ENCODE results near the gene SPNS1. TPM values are rescaled to one million over a fixed set of nuclear protein-coding genes. Genes with fewer than 3 reads are reported as not detected.

SPNS1 gene
- polyA plus RNA-seq, 12 donors = 17.3 to 29.0 (median 20.6) TPM; not detected in 1

- DNase-seq = no peak
Observed at GRCh38 chr16:29025218-29025617, 50.6 kb downstream of the SPNS1 start.

- DNase-seq = no peak
Observed at GRCh38 chr16:29025735-29026134, 51.2 kb downstream of the SPNS1 start.

GRCh38 chr16:29028457-29029167 is 54.0 kb downstream of the SPNS1 start:
- DNase-seq = no peak

GRCh38 chr16:29029168-29029994 is 54.8 kb downstream of the SPNS1 start:
- no peak for DNase-seq

- DNase-seq = no peak
Observed at GRCh38 chr16:29030086-29030840, 55.7 kb downstream of the SPNS1 start.

Other genes starting within 250 kb of the SPNS1 start
- 1 to 10 TPM in 8 of 12 donors, under 1 TPM in 3, not detected in 1; 0.37 to 6.8 (median 1.7) TPM for gene NPIPB9, start 223.0 kb upstream of the SPNS1 start, polyA plus RNA-seq (ENCODE audit: insufficient read length in 12 of 12)
- 100 to 1,000 TPM in 2 of 12 donors, 10 to 100 TPM in 9, not detected in 1; 56.0 to 174 (median 71.2) TPM for gene ATXN2L, start 151.8 kb upstream of the SPNS1 start, polyA plus RNA-seq (ENCODE audit: insufficient read length in 12 of 12)
- 100 to 1,000 TPM in 11 of 12 donors, not detected in 1; 108 to 176 (median 142) TPM for gene TUFM, start 128.4 kb upstream of the SPNS1 start, polyA plus RNA-seq (ENCODE audit: insufficient read length in 12 of 12)
- gene SH2B1, start 110.9 kb upstream of the SPNS1 start, polyA plus RNA-seq (ENCODE audit: insufficient read length in 12 of 12) = 10 to 100 TPM in 11 of 12 donors, not detected in 1; 30.0 to 75.8 (median 43.5) TPM
- 100 to 1,000 TPM in 11 of 12 donors, not detected in 1; 149 to 964 (median 352) TPM for gene ATP2A1, start 96.3 kb upstream of the SPNS1 start, polyA plus RNA-seq (ENCODE audit: insufficient read length in 12 of 12)
- 10 to 100 TPM in 9 of 12 donors, 1 to 10 TPM in 2, not detected in 1; 8.8 to 26.8 (median 12.7) TPM for gene RABEP2, start 49.5 kb upstream of the SPNS1 start, polyA plus RNA-seq (ENCODE audit: insufficient read length in 12 of 12)
- 1 to 10 TPM in 1 of 12 donors, under 1 TPM in 8, not detected in 3; 0.14 to 2.3 (median 0.28) TPM for gene CD19, start 42.8 kb upstream of the SPNS1 start, polyA plus RNA-seq (ENCODE audit: insufficient read length in 12 of 12)
- 10 to 100 TPM in 11 of 12 donors, not detected in 1; 14.1 to 46.1 (median 24.3) TPM for gene NFATC2IP, start 23.8 kb upstream of the SPNS1 start, polyA plus RNA-seq (ENCODE audit: insufficient read length in 12 of 12)
- gene LAT, start 10.3 kb downstream of the SPNS1 start, polyA plus RNA-seq (ENCODE audit: insufficient read length in 12 of 12) = 10 to 100 TPM in 1 of 12 donors, 1 to 10 TPM in 9, not detected in 2; 2.0 to 10.2 (median 2.5) TPM

Data from muscle of arm (tissue), 12 donors.